Activated CD8-positive, alpha-beta T cell treated with anti-CD3 and anti-CD28 coated beads for 36 hours (primary cell): ENCODE data around the gene MYO10. TPM values are rescaled to one million over a fixed set of nuclear protein-coding genes. Genes with fewer than 3 reads are reported as not detected.

Experiments used
- ATAC-seq: fragments of 200-7000 bp; cut with Tn5 transposase; one replicate; pipeline ENCODE4 v1.10.0; 2021; ENCODE audit warnings: mild to moderate bottlenecking, moderate library complexity
- CTCF ChIA-PET: fragments of 350-600 bp; sonication (Branson Sonifier 250); formaldehyde crosslinking; loops from one replicate; lab custom pipeline; 2021; ENCODE audit warnings: antibody characterized with exemption; lab: Charles Lee
- POLR2A ChIA-PET: fragments of 350-600 bp; sonication (Branson Sonifier 250); formaldehyde crosslinking; loops from one replicate; lab custom pipeline; 2021; ENCODE audit warnings: antibody characterized with exemption; lab: Charles Lee
- DNase-seq: peaks from one replicate; pipeline ENCODE4 v3.0.0-alpha.2; 2020
- H3K27ac Mint-ChIP-seq: one replicate; pipeline ENCODE4 v1.8.0; 2021; ENCODE audit warnings: mild to moderate bottlenecking, mixed read lengths
- H3K27me3 Mint-ChIP-seq: one replicate; pipeline ENCODE4 v1.8.0; 2021; ENCODE audit warnings: mixed read lengths
- H3K36me3 Mint-ChIP-seq: one replicate; pipeline ENCODE4 v1.8.0; 2021; ENCODE audit warnings: low read depth, mixed read lengths
- H3K4me1 Mint-ChIP-seq: one replicate; pipeline ENCODE4 v1.8.0; 2021; ENCODE audit warnings: low read depth, mixed read lengths
- H3K4me3 Mint-ChIP-seq: one replicate; pipeline ENCODE4 v1.8.0; 2021; ENCODE audit warnings: mild to moderate bottlenecking, moderate library complexity, mixed read lengths
- H3K9me3 Mint-ChIP-seq: one replicate; pipeline ENCODE4 v1.8.0; 2021; ENCODE audit warnings: mixed read lengths
- intact Hi-C: fragments of 100-400 bp; cut with micrococcal nuclease; formaldehyde crosslinking; loops from one replicate; pipeline ENCODE4 v1.10.0; 2022
- total RNA-seq, 2 experiments: library from RNA; stranded (reverse); gene quantifications; one replicate each; pipeline ENCODE4 v1.2.3, GENCODE V29; 2021
- TF ChIP-seq, protein P1 (sequence below): fragments of 200-600 bp; IDR thresholded peaks from one replicate; pipeline ENCODE4 v1.8.0; 2022; ENCODE audit warnings: antibody characterized with exemption, mild to moderate bottlenecking

The MYO10 gene
- total RNA-seq, 2 experiments from 2014 or later, result 0.09 TPM; not detected in 1

- DNase-seq, result no peak
- no peaks in the 10 kb centered on the region for H3K27me3 Mint-ChIP-seq
- H3K4me3 Mint-ChIP-seq, result no peak overlapping the region
- intact Hi-C loops, result no loop called here
- CTCF ChIA-PET, result interaction anchor here (1.0 to 1.4 kb wide), 2 partner anchors 9 to 280 kb away, joined by 3 read pairs; no protein-coding TSS in a partner anchor
- peaks cover 5% of the 10 kb centered on the region for H3K4me1 Mint-ChIP-seq
- H3K36me3 Mint-ChIP-seq, result no peaks in the 10 kb centered on the region
- no peak overlapping the region for H3K27ac Mint-ChIP-seq
- POLR2A ChIA-PET, result no interaction called here
- ATAC-seq, result no peak
- H3K9me3 Mint-ChIP-seq, result no peaks in the 10 kb centered on the region
- TF ChIP-seq, protein P1, sequence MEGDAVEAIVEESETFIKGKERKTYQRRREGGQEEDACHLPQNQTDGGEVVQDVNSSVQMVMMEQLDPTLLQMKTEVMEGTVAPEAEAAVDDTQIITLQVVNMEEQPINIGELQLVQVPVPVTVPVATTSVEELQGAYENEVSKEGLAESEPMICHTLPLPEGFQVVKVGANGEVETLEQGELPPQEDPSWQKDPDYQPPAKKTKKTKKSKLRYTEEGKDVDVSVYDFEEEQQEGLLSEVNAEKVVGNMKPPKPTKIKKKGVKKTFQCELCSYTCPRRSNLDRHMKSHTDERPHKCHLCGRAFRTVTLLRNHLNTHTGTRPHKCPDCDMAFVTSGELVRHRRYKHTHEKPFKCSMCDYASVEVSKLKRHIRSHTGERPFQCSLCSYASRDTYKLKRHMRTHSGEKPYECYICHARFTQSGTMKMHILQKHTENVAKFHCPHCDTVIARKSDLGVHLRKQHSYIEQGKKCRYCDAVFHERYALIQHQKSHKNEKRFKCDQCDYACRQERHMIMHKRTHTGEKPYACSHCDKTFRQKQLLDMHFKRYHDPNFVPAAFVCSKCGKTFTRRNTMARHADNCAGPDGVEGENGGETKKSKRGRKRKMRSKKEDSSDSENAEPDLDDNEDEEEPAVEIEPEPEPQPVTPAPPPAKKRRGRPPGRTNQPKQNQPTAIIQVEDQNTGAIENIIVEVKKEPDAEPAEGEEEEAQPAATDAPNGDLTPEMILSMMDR, result no peak
These were observed 181.5 kb downstream of the MYO10 start for GRCh38 chr5:16754601-16755000.

DNA sequence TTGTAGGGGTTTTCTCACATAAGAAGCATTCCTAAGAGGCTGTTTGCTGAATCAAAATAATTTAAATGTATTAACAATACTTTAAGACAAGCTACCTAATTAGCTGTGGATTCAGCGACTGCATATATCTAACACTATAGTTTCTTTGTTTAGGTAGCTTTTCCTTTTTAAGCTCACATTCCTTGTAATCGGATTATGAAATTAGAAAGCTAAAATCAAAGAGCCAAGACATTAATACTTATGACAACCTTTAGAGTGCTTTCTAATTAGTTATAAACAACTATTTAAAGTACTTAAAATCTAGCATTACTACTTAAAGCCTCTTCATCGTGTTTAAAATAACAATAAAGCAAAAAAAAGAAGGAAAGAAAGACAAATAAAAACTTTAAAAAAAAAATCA is 182.0 kb downstream of the MYO10 start:
- ATAC-seq (no peak), DNase-seq (no peak)
- Mint-ChIP-seq H3K27me3 (no peaks in the 10 kb centered on the region), H3K4me1 (peaks cover under 1% of the 10 kb centered on the region), H3K9me3 (no peaks in the 10 kb centered on the region), H3K36me3 (no peaks in the 10 kb centered on the region), H3K27ac (no peak overlapping the region), H3K4me3 (no peak overlapping the region)
- intact Hi-C loops, result no loop called here
- ChIA-PET CTCF (interaction anchor here (1.0 kb wide), 1 partner anchor 64 kb away, joined by 4 read pairs; no protein-coding TSS in a partner anchor), POLR2A (no interaction called here)
- TF ChIP-seq, protein P1, result no peak

GRCh38 chr5:16750445-16750844 is 185.6 kb downstream of the MYO10 start:
- POLR2A ChIA-PET, result no interaction called here
- Mint-ChIP-seq H3K4me3 (no peak overlapping the region), H3K27me3 (no peaks in the 10 kb centered on the region), H3K4me1 (no peaks in the 10 kb centered on the region), H3K9me3 (no peaks in the 10 kb centered on the region), H3K36me3 (no peaks in the 10 kb centered on the region), H3K27ac (no peak overlapping the region)
- ATAC-seq, result no peak
- TF ChIP-seq, protein P1, result no peak
- CTCF ChIA-PET, result interaction anchor here (1.4 kb wide), 1 partner anchor 440 kb away, joined by 3 read pairs; no protein-coding TSS in a partner anchor
- intact Hi-C loops, result no loop called here
- no peak for DNase-seq

DNA sequence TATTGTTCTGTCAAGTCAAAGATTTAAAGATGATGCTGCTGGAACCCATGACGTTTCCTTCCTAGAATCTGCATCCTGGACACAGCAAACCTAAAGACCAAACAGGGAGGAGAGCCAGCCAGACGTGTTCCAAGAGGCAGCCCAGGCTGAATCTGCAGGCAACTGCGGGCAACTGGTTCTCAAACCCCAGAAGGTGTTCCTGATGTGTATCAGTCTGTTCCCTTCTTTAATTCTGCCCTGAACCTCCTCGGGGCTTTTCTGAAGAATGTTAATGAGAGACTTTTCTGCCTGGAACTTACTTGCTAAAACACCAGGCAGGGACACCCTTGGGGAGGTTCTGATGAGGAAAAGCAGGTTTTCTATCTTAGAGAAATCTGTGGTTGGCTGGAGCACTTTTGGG is 186.5 kb downstream of the MYO10 start:
- DNase-seq (no peak), ATAC-seq (no peak)
- H3K4me3 Mint-ChIP-seq, result no peak overlapping the region
- H3K9me3 Mint-ChIP-seq, result no peaks in the 10 kb centered on the region
- intact Hi-C loops, result no loop called here
- no peaks in the 10 kb centered on the region for H3K27me3 Mint-ChIP-seq
- TF ChIP-seq, protein P1, result no peak
- no peak overlapping the region for H3K27ac Mint-ChIP-seq
- CTCF ChIA-PET, result no interaction called here
- no peaks in the 10 kb centered on the region for H3K4me1 Mint-ChIP-seq
- H3K36me3 Mint-ChIP-seq, result no peaks in the 10 kb centered on the region
- POLR2A ChIA-PET, result no interaction called here

GRCh38 chr5:16744164-16744880 is 191.8 kb downstream of the MYO10 start:
- H3K27me3 Mint-ChIP-seq, result peaks cover 6% of the 10 kb centered on the region
- H3K36me3 Mint-ChIP-seq, result no peaks in the 10 kb centered on the region

More at GRCh38 chr5:16744164-16744880, 191.8 kb downstream of the MYO10 start:
- Mint-ChIP-seq H3K4me1 (no peaks in the 10 kb centered on the region), H3K9me3 (no peaks in the 10 kb centered on the region), H3K4me3 (no peak overlapping the region), H3K27ac (no peak overlapping the region)
- intact Hi-C loops, result no loop called here
- ChIA-PET POLR2A (interaction anchor here (0.8 kb wide), 1 partner anchor 71 kb away, joined by 3 read pairs; no protein-coding TSS in a partner anchor), CTCF (no interaction called here)
- no peak for DNase-seq
- ATAC-seq, result no peak
- TF ChIP-seq, protein P1, result no peak
